ENCODE measurements around the gene MPP1. TPM values are rescaled to one million over a fixed set of nuclear protein-coding genes. Genes with fewer than 3 reads are reported as not detected.

The MPP1 gene
- total and polyA plus RNA-seq, 9 of the 15 experiments (the other 6 are each of a cell fraction or from before 2014, with no cell fraction given) = 227 to 395 (median 283) TPM

DNA sequence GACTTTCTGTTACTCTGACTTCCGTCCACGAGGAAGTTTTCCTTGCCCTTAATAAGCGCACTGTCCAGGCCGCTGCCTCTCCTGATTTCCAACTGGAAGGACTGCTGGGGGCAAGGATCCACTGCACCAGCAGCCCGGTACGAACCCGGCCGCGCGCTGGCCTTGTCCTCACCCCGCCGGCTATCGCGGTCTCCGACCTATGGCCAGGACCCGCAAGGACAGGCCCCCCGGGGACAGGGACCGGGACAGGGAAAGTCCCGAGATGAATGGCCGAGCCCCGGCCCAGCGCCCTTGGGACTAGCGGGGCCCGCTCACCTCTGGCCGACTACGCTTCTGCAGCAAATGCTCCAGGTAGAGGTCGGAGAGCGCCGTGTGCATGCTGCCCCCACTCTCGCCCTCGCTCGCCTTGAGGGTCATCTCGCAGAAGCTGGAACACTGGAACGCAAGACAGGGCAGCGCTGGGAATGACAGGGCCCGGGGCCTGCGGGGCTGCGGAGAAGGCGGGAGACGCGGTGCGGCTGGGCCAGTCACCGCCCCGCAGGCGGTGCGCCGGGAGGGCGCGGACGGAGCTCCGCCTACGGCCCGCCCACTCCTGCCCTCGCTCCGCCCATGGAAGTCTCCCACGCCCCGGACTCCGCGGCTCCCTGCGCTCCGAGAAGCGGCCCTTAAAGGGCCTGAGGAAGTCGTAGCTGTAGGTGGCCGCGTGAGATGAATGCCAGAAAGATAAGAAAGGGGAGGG, at the start of gene MPP1 (continued):
- TF ChIP-seq ZNF124 (CRISPR knock-in tag; IDR thresholded peaks at IDR 0.05) (no peak), NBN (IDR thresholded peaks at IDR 0.05; ENCODE audit: low read depth) (no peak; the same call in 1 of the 2 replicates), ZNF444 (CRISPR knock-in tag; IDR thresholded peaks at IDR 0.05) (no peak), ZNF263 (CRISPR knock-in tag; IDR thresholded peaks at IDR 0.05; ENCODE audit: borderline replicate concordance) (no peak), PRMT5 (CRISPR knock-in tag; IDR thresholded peaks at IDR 0.05) (no peak), ELF2 (CRISPR knock-in tag; IDR thresholded peaks at IDR 0.05) (no peak), CHD4 (IDR thresholded peaks at IDR 0.05; ENCODE audit: insufficient read depth, insufficient replicate concordance, low read depth, low read length, poor library complexity, severe bottlenecking) (no peak), ZBTB7A (IDR thresholded peaks at IDR 0.05; ENCODE audit: borderline replicate concordance, control insufficient read depth, low read depth, low read length) (peak; percentile 63; the same call in 1 of the 2 replicates), SP2 (IDR thresholded peaks at IDR 0.05; ENCODE audit: extremely low read depth, low read depth, low read length, poor library complexity, severe bottlenecking) (peak; percentile 47), MTA3 (IDR thresholded peaks at IDR 0.05; ENCODE audit: borderline replicate concordance) (peak; percentile 82; the same call in 1 of the 2 replicates), ZBTB17 (CRISPR knock-in tag; IDR thresholded peaks at IDR 0.05) (no peak), POLR2B (IDR thresholded peaks at IDR 0.05; ENCODE audit: low read depth, partially characterized antibody) (peak; percentile 67), HIVEP1 (CRISPR knock-in tag; IDR thresholded peaks at IDR 0.05) (no peak), RNF2 (IDR thresholded peaks at IDR 0.05) (no peak; the same call in 1 of the 2 replicates), JUN (IDR thresholded peaks at IDR 0.05; ENCODE audit: borderline replicate concordance, low read depth, low read length) (0 out of 2 replicates have a peak, but pooled peaks have one; percentile 41), JUN (CRISPR knock-in tag; IDR thresholded peaks at IDR 0.05; ENCODE audit: borderline replicate concordance) (no peak), POLR2AphosphoS5 (IDR thresholded peaks at IDR 0.05; ENCODE audit: control insufficient read depth, insufficient read depth, low read depth, low read length) (peak; percentile 76), L3MBTL2 (IDR thresholded peaks at IDR 0.05) (peak; percentile 54; the same call in 1 of the 2 replicates)
- TF ChIP-seq, protein P1, sequence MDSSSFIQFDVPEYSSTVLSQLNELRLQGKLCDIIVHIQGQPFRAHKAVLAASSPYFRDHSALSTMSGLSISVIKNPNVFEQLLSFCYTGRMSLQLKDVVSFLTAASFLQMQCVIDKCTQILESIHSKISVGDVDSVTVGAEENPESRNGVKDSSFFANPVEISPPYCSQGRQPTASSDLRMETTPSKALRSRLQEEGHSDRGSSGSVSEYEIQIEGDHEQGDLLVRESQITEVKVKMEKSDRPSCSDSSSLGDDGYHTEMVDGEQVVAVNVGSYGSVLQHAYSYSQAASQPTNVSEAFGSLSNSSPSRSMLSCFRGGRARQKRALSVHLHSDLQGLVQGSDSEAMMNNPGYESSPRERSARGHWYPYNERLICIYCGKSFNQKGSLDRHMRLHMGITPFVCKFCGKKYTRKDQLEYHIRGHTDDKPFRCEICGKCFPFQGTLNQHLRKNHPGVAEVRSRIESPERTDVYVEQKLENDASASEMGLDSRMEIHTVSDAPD (CRISPR knock-in tag; IDR thresholded peaks at IDR 0.05) = no peak
- TF ChIP-seq, protein P2, sequence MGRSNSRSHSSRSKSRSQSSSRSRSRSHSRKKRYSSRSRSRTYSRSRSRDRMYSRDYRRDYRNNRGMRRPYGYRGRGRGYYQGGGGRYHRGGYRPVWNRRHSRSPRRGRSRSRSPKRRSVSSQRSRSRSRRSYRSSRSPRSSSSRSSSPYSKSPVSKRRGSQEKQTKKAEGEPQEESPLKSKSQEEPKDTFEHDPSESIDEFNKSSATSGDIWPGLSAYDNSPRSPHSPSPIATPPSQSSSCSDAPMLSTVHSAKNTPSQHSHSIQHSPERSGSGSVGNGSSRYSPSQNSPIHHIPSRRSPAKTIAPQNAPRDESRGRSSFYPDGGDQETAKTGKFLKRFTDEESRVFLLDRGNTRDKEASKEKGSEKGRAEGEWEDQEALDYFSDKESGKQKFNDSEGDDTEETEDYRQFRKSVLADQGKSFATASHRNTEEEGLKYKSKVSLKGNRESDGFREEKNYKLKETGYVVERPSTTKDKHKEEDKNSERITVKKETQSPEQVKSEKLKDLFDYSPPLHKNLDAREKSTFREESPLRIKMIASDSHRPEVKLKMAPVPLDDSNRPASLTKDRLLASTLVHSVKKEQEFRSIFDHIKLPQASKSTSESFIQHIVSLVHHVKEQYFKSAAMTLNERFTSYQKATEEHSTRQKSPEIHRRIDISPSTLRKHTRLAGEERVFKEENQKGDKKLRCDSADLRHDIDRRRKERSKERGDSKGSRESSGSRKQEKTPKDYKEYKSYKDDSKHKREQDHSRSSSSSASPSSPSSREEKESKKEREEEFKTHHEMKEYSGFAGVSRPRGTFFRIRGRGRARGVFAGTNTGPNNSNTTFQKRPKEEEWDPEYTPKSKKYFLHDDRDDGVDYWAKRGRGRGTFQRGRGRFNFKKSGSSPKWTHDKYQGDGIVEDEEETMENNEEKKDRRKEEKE (IDR thresholded peaks at IDR 0.05; ENCODE audit: borderline replicate concordance in 1 of 2, control insufficient read depth in 1 of 2, low read depth in 2 of 2, low read length in 1 of 2) = no peak
- TF ChIP-seq, protein P3, sequence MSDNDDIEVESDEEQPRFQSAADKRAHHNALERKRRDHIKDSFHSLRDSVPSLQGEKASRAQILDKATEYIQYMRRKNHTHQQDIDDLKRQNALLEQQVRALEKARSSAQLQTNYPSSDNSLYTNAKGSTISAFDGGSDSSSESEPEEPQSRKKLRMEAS (CRISPR knock-in tag; IDR thresholded peaks at IDR 0.05) = peak; percentile 50; the same call in 1 of the 2 replicates
